GM20000 (cell line): ENCODE measurements around the gene TSPAN18.

Source experiments
- DNase-seq: peaks from one replicate; pipeline ENCODE4 v3.0.0; 2012; ENCODE audit warnings: low spot score
- CTCF ChIP-seq: IDR thresholded peaks from 2 replicates; pipeline ENCODE4 v1.5.1; 2012; ENCODE audit warnings: mild to moderate bottlenecking, control low read depth; ENCODE audit errors: extremely low read depth, missing control alignments

Gene TSPAN18

GRCh38 chr11:44778195-44779100 is 51.7 kb downstream of the TSPAN18 start:
- DNase-seq = no peak
- no peak for TF ChIP-seq CTCF

DNA sequence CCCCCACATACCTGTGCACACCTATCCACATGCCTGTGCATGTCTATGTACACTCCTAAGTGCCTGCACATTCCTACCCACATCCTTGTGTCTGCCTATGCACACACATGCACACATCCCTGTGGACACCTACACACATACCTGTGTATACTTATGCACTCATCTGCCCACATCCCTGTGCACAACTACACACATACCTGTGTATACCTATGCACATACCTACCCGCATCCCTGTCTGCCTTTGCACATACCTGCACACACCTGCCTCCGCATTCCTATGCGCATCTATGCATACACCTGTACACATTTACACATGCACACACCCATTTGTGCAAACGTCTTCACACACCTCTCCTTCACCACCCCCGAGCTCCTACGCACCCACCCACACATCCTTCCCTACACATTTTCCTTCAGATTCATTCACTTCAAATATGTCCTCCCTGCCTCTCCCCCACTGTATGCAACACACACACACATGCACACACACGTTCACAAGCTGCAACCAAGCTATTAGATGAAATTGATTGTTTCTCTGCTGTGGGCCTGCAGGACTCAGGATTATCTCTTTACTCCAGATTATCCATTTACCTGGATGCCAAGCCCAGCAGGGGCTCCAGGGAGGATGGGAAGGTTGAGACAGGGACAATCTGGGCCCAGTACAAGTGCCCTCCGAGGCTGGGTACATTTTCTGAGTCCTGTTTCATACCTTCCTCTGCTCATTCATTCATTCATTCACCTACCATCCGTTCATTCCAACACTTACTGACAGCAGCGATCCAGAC is 53.2 kb downstream of the TSPAN18 start:
- TF ChIP-seq CTCF = no peak
- no peak for DNase-seq

DNA sequence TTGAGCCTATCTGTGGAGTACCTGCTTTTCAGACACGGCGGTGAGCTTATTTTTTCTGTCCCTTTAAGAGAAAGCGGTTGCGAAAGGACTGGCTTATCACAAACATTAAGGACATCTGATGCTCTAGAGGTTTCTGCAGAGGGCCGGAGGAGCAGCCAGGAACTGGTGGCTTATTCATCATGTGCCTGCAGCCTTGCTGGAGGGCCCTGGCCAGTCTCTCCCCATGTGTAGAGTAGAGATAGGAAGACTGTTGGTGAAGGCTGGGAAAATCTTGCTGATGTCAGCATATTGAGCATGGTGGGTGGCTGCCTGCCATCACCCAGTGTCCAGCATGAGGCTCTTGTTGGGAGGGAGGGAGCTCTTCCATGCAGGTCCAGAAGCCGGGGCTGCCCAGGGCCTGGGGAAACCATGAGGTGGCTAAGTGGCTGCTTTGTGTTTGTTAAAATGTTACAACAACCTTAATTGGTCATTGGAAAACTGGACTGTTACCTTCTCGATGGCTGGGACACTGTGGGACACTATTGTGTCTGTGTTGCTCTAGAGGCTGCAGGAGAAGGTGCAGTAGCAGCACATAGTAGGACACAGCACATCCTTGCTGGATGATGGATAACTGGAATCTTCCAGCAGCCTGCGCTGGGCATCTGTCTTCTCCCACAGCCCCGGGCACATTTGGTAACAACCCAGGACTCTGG is 54.3 kb downstream of the TSPAN18 start:
- no peak for TF ChIP-seq CTCF
- no peak for DNase-seq

DNA sequence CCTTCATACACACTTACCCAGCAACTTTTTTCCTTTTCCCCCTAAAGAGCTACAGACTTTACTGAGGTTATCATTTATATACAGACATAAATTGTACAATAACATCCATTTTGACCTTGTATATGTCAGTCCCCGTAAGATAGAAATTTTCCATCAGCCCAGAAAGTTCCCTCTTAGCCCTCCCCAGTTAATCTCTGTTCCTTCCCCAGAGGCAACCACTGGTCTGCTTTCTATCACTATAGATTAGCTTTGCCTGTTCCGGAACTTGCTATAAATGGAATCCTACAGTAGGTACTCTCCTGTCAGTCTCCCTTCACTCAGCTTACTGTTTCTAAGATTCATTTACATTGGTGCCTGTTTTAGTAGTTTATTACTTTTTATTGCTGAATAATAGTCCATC is 54.9 kb downstream of the TSPAN18 start:
- no peak for TF ChIP-seq CTCF
- no peak for DNase-seq

GRCh38 chr11:44782478-44782877 is 55.7 kb downstream of the TSPAN18 start:
- no peak for TF ChIP-seq CTCF
- DNase-seq = no peak

DNA sequence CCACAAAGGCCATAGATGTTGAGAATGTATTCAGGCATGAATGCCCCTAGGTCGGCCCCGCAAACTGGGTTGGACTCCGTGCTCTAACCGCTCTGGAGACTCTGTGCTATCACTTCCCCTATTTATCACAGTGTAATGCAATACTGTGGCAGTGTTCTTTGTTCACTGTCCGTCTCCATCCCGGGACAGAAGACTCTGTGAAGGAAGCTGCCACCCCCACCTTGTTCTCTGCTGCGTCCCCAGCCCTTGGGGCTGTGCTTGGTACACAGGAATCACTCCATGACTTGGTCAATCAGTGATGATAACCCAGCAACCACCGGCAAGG is 57.6 kb downstream of the TSPAN18 start:
- TF ChIP-seq CTCF = no peak
- DNase-seq = no peak

- TF ChIP-seq CTCF = no peak
- no peak for DNase-seq
Measured at GRCh38 chr11:44784851-44785250, 58.1 kb downstream of the TSPAN18 start.
